Mesendoderm (in vitro differentiated cells): ENCODE results near the gene RAB6D.
A peak's percentile ranks its signal among the peaks of the same experiment; 100 is the strongest.
"Not testable (repeated sequence)": the region's sequence is repeated elsewhere in the genome, so short reads cannot be mapped to it uniquely, and the experiment has no call there.

Experiments used
- DNase-seq: peaks from one replicate; pipeline ENCODE4 v3.0.0; 2013
- H2AK5ac ChIP-seq: 2 replicates; pipeline ENCODE4 v1.6.1; 2013; ENCODE audit warnings: low read length, inconsistent platforms
- H2BK120ac ChIP-seq: 2 replicates; pipeline ENCODE4 v1.6.1; 2013; ENCODE audit warnings: low read depth, mild to moderate bottlenecking, low read length, moderate library complexity, mixed read lengths
- H2BK15ac ChIP-seq: replicated peaks from 2 replicates; pipeline ENCODE4 v1.6.1; 2013; ENCODE audit warnings: low read depth, mild to moderate bottlenecking, moderate library complexity
- H2BK5ac ChIP-seq: 2 replicates; pipeline ENCODE4 v1.6.1; 2013; ENCODE audit warnings: low read length, inconsistent platforms
- H3K18ac ChIP-seq: 2 replicates; pipeline ENCODE4 v1.6.1; 2013; ENCODE audit warnings: mild to moderate bottlenecking, low read length, mixed read lengths
- H3K23ac ChIP-seq: one replicate; pipeline ENCODE4 v1.6.1; 2013; ENCODE audit warnings: low read length
- H3K27ac ChIP-seq: 2 replicates; pipeline ENCODE4 v1.5.1; 2013; ENCODE audit warnings: low read depth, mild to moderate bottlenecking, inconsistent platforms, low read length, moderate library complexity
- H3K27me3 ChIP-seq: 2 replicates; pipeline ENCODE4 v1.6.1; 2013; ENCODE audit warnings: low read length, control low read depth, mild to moderate bottlenecking, inconsistent platforms; ENCODE audit not compliant: insufficient read depth, poor library complexity
- H3K36me3 ChIP-seq: 2 replicates; pipeline ENCODE4 v1.6.1; 2013; ENCODE audit warnings: low read length, inconsistent platforms; ENCODE audit not compliant: control insufficient read depth, insufficient read depth
- H3K4ac ChIP-seq: one replicate; pipeline ENCODE4 v1.6.1; 2013; ENCODE audit warnings: low read depth, mild to moderate bottlenecking, low read length, moderate library complexity
- H3K4me1 ChIP-seq: 2 replicates; pipeline ENCODE4 v1.6.1; 2013; ENCODE audit warnings: low read depth, low read length, inconsistent platforms; ENCODE audit not compliant: control insufficient read depth
- H3K4me2 ChIP-seq: 2 replicates; pipeline ENCODE4 v1.6.1; 2013; ENCODE audit warnings: low read length
- H3K4me3 ChIP-seq: 2 replicates; pipeline ENCODE4 v1.5.1; 2013; ENCODE audit warnings: mild to moderate bottlenecking, low read length
- H3K56ac ChIP-seq: one replicate; pipeline ENCODE4 v1.6.1; 2013; ENCODE audit warnings: low read length
- H3K79me1 ChIP-seq: 2 replicates; pipeline ENCODE4 v1.6.1; 2013; ENCODE audit warnings: low read length, inconsistent platforms
- H3K79me2 ChIP-seq: 2 replicates; pipeline ENCODE4 v1.6.1; 2013; ENCODE audit warnings: mild to moderate bottlenecking, low read length; ENCODE audit not compliant: control insufficient read depth, insufficient read depth
- H3K9ac ChIP-seq: 2 replicates; pipeline ENCODE4 v1.6.1; 2013; ENCODE audit warnings: low read length, inconsistent platforms
- H4K5ac ChIP-seq: one replicate; pipeline ENCODE4 v1.6.1; 2013; ENCODE audit warnings: low read length
- H4K8ac ChIP-seq: one replicate; pipeline ENCODE4 v1.6.1; 2013; ENCODE audit warnings: low read depth, mild to moderate bottlenecking, control low read depth, low read length, moderate library complexity
- WGBS: extraction: QIAGEN DNeasy Blood & Tissue Kit; methylation state at CpG from one replicate; pipeline ENCODE4 v1.1.7; 2013; ENCODE audit warnings: low lambda C conversion rate, missing lambda C conversion rate; ENCODE audit not compliant: insufficient coverage; ENCODE audit errors: extremely low coverage; 5-methylcytosine and 5-hydroxymethylcytosine counted together

Gene RAB6D

GRCh38 chr2:131402320-131403039, 38.5 kb upstream of the RAB6D start:
- DNase-seq = no peak
- H3K27ac ChIP-seq = no peak overlapping the region
- no peak overlapping the region for H3K56ac ChIP-seq
- no peak overlapping the region for H3K9ac ChIP-seq
- H3K23ac ChIP-seq = no peak overlapping the region
- H4K8ac ChIP-seq = no peak overlapping the region
- no peak overlapping the region for H3K4ac ChIP-seq
- no peak overlapping the region for H3K4me3 ChIP-seq
- no peak overlapping the region for H2BK15ac ChIP-seq
- H3K18ac ChIP-seq = no peak overlapping the region
- no peaks in the 10 kb centered on the region for H3K79me1 ChIP-seq
- no peaks in the 10 kb centered on the region for H3K4me1 ChIP-seq
- no peaks in the 10 kb centered on the region for H3K79me2 ChIP-seq
- no peak overlapping the region for H4K5ac ChIP-seq
- no peak overlapping the region for H2BK5ac ChIP-seq
- no peak overlapping the region for H2BK120ac ChIP-seq
- H3K36me3 ChIP-seq = no peaks in the 10 kb centered on the region
- no peak overlapping the region for H2AK5ac ChIP-seq
- H3K4me2 ChIP-seq = no peak overlapping the region
- no CpG with 5 or more reads among the region's 6 CpGs for WGBS
- H3K27me3 ChIP-seq = no peaks in the 10 kb centered on the region

GRCh38 chr2:131400849-131401248, 36.9 kb upstream of the RAB6D start:
- Histone ChIP-seq H3K23ac (no peak overlapping the region), H3K18ac (no peak overlapping the region), H2BK120ac (no peak overlapping the region), H3K4ac (no peak overlapping the region), H4K5ac (no peak overlapping the region), H2BK15ac (no peak overlapping the region), H3K56ac (no peak overlapping the region), H2BK5ac (no peak overlapping the region), H3K4me3 (no peak overlapping the region), H3K79me2 (no peaks in the 10 kb centered on the region), H3K79me1 (no peaks in the 10 kb centered on the region), H4K8ac (no peak overlapping the region), H3K36me3 (no peaks in the 10 kb centered on the region), H3K9ac (no peak overlapping the region), H3K4me2 (no peak overlapping the region), H3K27me3 (no peaks in the 10 kb centered on the region), H2AK5ac (no peak overlapping the region), H3K4me1 (no peaks in the 10 kb centered on the region), H3K27ac (no peak overlapping the region)
- DNase-seq = no peak
- no CpG with 5 or more reads among the region's 4 CpGs for WGBS

GRCh38 chr2:131400441-131400840, 36.5 kb upstream of the RAB6D start:
- not testable (repeated sequence) for H2BK120ac ChIP-seq, H3K23ac ChIP-seq, H4K5ac ChIP-seq, H3K4me3 ChIP-seq, H2AK5ac ChIP-seq, H3K56ac ChIP-seq, H2BK15ac ChIP-seq, H3K4me2 ChIP-seq, H4K8ac ChIP-seq, H3K4me1 ChIP-seq, H3K9ac ChIP-seq, H3K4ac ChIP-seq, H3K79me1 ChIP-seq, H3K18ac ChIP-seq, H3K27me3 ChIP-seq, H3K27ac ChIP-seq, H2BK5ac ChIP-seq, H3K36me3 ChIP-seq, DNase-seq, H3K79me2 ChIP-seq
- no CpG with 5 or more reads among the region's 4 CpGs for WGBS

GRCh38 chr2:131396209-131396608, 32.2 kb upstream of the RAB6D start:
- not testable (repeated sequence) for H3K27me3 ChIP-seq, H3K79me1 ChIP-seq, H2AK5ac ChIP-seq, H3K18ac ChIP-seq, H4K8ac ChIP-seq, DNase-seq, H2BK120ac ChIP-seq, H3K4me3 ChIP-seq, H3K4ac ChIP-seq, H3K56ac ChIP-seq, H3K36me3 ChIP-seq, H3K23ac ChIP-seq, H3K27ac ChIP-seq, H2BK5ac ChIP-seq, H3K9ac ChIP-seq, H3K79me2 ChIP-seq, H2BK15ac ChIP-seq, H3K4me1 ChIP-seq, H3K4me2 ChIP-seq, H4K5ac ChIP-seq
- WGBS = 100% methylated on average over 1 of the region's 1 CpG

- not testable (repeated sequence) for H2BK5ac ChIP-seq, H2BK120ac ChIP-seq, H3K23ac ChIP-seq, H3K18ac ChIP-seq, H3K79me1 ChIP-seq, H3K27ac ChIP-seq, H3K27me3 ChIP-seq, H3K4me3 ChIP-seq, H2AK5ac ChIP-seq, H4K8ac ChIP-seq, H3K36me3 ChIP-seq, H3K4me1 ChIP-seq, H4K5ac ChIP-seq, H3K4ac ChIP-seq, H3K79me2 ChIP-seq, H2BK15ac ChIP-seq
- DNase-seq = peak; percentile 11
- Histone ChIP-seq H3K4me2 (peak overlapping the region; percentile 46), H3K56ac (peak overlapping the region; percentile 70), H3K9ac (peak overlapping the region; percentile 29)
- no CpG with 5 or more reads among the region's 29 CpGs for WGBS
These were observed 31.2 kb upstream of the RAB6D start for GRCh38 chr2:131395024-131395645.
